H9 (cell line): ENCODE results near the gene NOL9. TPM values are rescaled to one million over a fixed set of nuclear protein-coding genes. Genes with fewer than 3 reads are reported as not detected.

Experiments used
- DNase-seq: peaks from one replicate; pipeline ENCODE4 v3.0.0-alpha.2; 2017
- H2AFZ ChIP-seq: one replicate; pipeline ENCODE4 v1.6.1; 2013; ENCODE audit warnings: mild to moderate bottlenecking, low read length, control low read depth, moderate library complexity
- H2AK5ac ChIP-seq: 2 replicates; pipeline ENCODE4 v1.6.1; 2013; ENCODE audit warnings: low read length, control low read depth, mixed read lengths; ENCODE audit not compliant: insufficient read length
- H2BK120ac ChIP-seq: one replicate; pipeline ENCODE4 v1.6.1; 2013; ENCODE audit warnings: low read depth, mild to moderate bottlenecking, low read length, control low read depth, inconsistent platforms; ENCODE audit not compliant: poor library complexity, severe bottlenecking
- H2BK12ac ChIP-seq: 2 replicates; pipeline ENCODE4 v1.6.1; 2013; ENCODE audit warnings: low read length, control low read depth, mixed read lengths, low read depth; ENCODE audit not compliant: insufficient read length
- H2BK15ac ChIP-seq: 2 replicates; pipeline ENCODE4 v1.6.1; 2013; ENCODE audit warnings: low read depth, low read length, control low read depth
- H2BK20ac ChIP-seq: one replicate; pipeline ENCODE4 v1.6.1; 2013; ENCODE audit warnings: low read depth, mild to moderate bottlenecking, low read length, control low read depth, inconsistent platforms; ENCODE audit not compliant: poor library complexity, severe bottlenecking
- H2BK5ac ChIP-seq: 2 replicates; pipeline ENCODE4 v1.6.1; 2013; ENCODE audit warnings: low read length, control low read depth, mixed read lengths; ENCODE audit not compliant: insufficient read length
- H3K14ac ChIP-seq: 2 replicates; pipeline ENCODE4 v1.6.1; 2013; ENCODE audit warnings: low read length, control low read depth; ENCODE audit not compliant: insufficient read depth
- H3K18ac ChIP-seq: 2 replicates; pipeline ENCODE4 v1.6.1; 2013; ENCODE audit warnings: low read depth, mild to moderate bottlenecking, mixed read lengths, low read length, control low read depth; ENCODE audit not compliant: insufficient read length
- H3K23ac ChIP-seq: 2 replicates; pipeline ENCODE4 v1.6.1; 2013; ENCODE audit warnings: low read length, control low read depth, mixed read lengths, low read depth; ENCODE audit not compliant: insufficient read length
- H3K23me2 ChIP-seq: 2 replicates; pipeline ENCODE4 v1.6.1; 2013; ENCODE audit warnings: low read depth, mild to moderate bottlenecking, mixed read lengths, low read length, control low read depth; ENCODE audit not compliant: insufficient read length, poor library complexity, severe bottlenecking
- H3K27ac ChIP-seq: 2 replicates; pipeline ENCODE4 v1.5.1; 2013; ENCODE audit warnings: low read length, control low read depth, mixed read lengths, low read depth; ENCODE audit not compliant: insufficient read length
- H3K27me3 ChIP-seq: 2 replicates; pipeline ENCODE4 v1.6.1; 2013; ENCODE audit warnings: low read length, control low read depth, inconsistent platforms; ENCODE audit not compliant: insufficient read depth
- H3K4ac ChIP-seq: 2 replicates; pipeline ENCODE4 v1.6.1; 2013; ENCODE audit warnings: low read depth, mild to moderate bottlenecking, control low read depth, inconsistent platforms, low read length, moderate library complexity
- H3K4me1 ChIP-seq: 2 replicates; pipeline ENCODE4 v1.6.1; 2013; ENCODE audit warnings: low read length, control low read depth, inconsistent platforms; ENCODE audit not compliant: insufficient read depth
- H3K4me2 ChIP-seq: 2 replicates; pipeline ENCODE4 v1.6.1; 2013; ENCODE audit warnings: low read length, control low read depth, mixed read lengths; ENCODE audit not compliant: insufficient read length, insufficient read depth
- H3K56ac ChIP-seq: 2 replicates; pipeline ENCODE4 v1.6.1; 2013; ENCODE audit warnings: low read depth, mild to moderate bottlenecking, mixed read lengths, low read length, control low read depth; ENCODE audit not compliant: insufficient read length
- H3K79me1 ChIP-seq: 2 replicates; pipeline ENCODE4 v1.6.1; 2013; ENCODE audit warnings: low read depth, mild to moderate bottlenecking, moderate library complexity, low read length, control low read depth, inconsistent platforms; ENCODE audit not compliant: insufficient read depth, poor library complexity, severe bottlenecking
- H3K79me2 ChIP-seq: 2 replicates; pipeline ENCODE4 v1.6.1; 2013; ENCODE audit warnings: low read length, control low read depth, inconsistent platforms; ENCODE audit not compliant: insufficient read depth
- H3K9ac ChIP-seq: 2 replicates; pipeline ENCODE4 v1.6.1; 2013; ENCODE audit warnings: low read length, control low read depth, mixed read lengths; ENCODE audit not compliant: insufficient read length; ENCODE audit errors: extremely low read depth
- H3K9me3 ChIP-seq: one replicate; pipeline ENCODE4 v1.6.1; 2013; ENCODE audit warnings: low read depth, low read length, inconsistent platforms; ENCODE audit not compliant: control insufficient read depth
- H3T11ph ChIP-seq: one replicate; pipeline ENCODE4 v1.6.1; 2013; ENCODE audit warnings: mild to moderate bottlenecking, low read length, control low read depth, inconsistent platforms
- H4K20me1 ChIP-seq: one replicate; pipeline ENCODE4 v1.6.1; 2013; ENCODE audit not compliant: control insufficient read depth, insufficient read length, insufficient read depth
- H4K5ac ChIP-seq: 2 replicates; pipeline ENCODE4 v1.6.1; 2013; ENCODE audit warnings: low read depth, mild to moderate bottlenecking, mixed read lengths, low read length, control low read depth; ENCODE audit not compliant: insufficient read length
- H4K8ac ChIP-seq: replicated peaks from 2 replicates; pipeline ENCODE4 v1.6.1; 2013; ENCODE audit warnings: low read length, control low read depth, mixed read lengths, low read depth; ENCODE audit not compliant: insufficient read length
- H4K91ac ChIP-seq: 2 replicates; pipeline ENCODE4 v1.6.1; 2013; ENCODE audit warnings: low read depth, mild to moderate bottlenecking, moderate library complexity, mixed read lengths, low read length, control low read depth; ENCODE audit not compliant: insufficient read length
- H3K27ac Mint-ChIP-seq, 3 experiments: 2 replicates in 2 of 3; 3 replicates in 1 of 3; pipeline ENCODE4 v1.8.0; 2020 to 2021; ENCODE audit warnings: mixed read lengths in 3 of 3, mild to moderate bottlenecking in 1 of 3, moderate library complexity in 1 of 3
- H3K27me3 Mint-ChIP-seq: 2 replicates; pipeline ENCODE4 v1.8.0; 2021; ENCODE audit warnings: low read depth, mild to moderate bottlenecking, moderate library complexity, mixed read lengths
- H3K36me3 Mint-ChIP-seq, 3 experiments: 2 replicates in 2 of 3; 3 replicates in 1 of 3; pipeline ENCODE4 v1.8.0; 2020 to 2021; ENCODE audit warnings: low read depth in 3 of 3, mixed read lengths in 3 of 3; ENCODE audit not compliant: insufficient read depth in 1 of 3
- H3K4me1 Mint-ChIP-seq, 2 experiments: 2 replicates each; pipeline ENCODE4 v1.8.0; 2020; ENCODE audit warnings: mixed read lengths in 2 of 2
- H3K4me3 Mint-ChIP-seq, 2 experiments: 2 replicates in 1 of 2; 3 replicates in 1 of 2; pipeline ENCODE4 v1.8.0; 2020 to 2021; ENCODE audit warnings: mild to moderate bottlenecking in 2 of 2, mixed read lengths in 2 of 2, moderate library complexity in 1 of 2
- H3K9me3 Mint-ChIP-seq, 2 experiments: 2 replicates in 1 of 2; 3 replicates in 1 of 2; pipeline ENCODE4 v1.8.0; 2020; ENCODE audit warnings: mild to moderate bottlenecking in 2 of 2, mixed read lengths in 2 of 2, moderate library complexity in 1 of 2
- WGBS: extraction: QIAGEN DNeasy Blood & Tissue Kit; methylation state at CpG from one replicate; pipeline ENCODE4 v1.1.7; 2013; ENCODE audit warnings: missing lambda C conversion rate, low lambda C conversion rate, mixed read lengths; ENCODE audit not compliant: insufficient read length; ENCODE audit errors: extremely low coverage; 5-methylcytosine and 5-hydroxymethylcytosine counted together
- total RNA-seq: library from RNA; stranded (reverse); gene quantifications from 2 replicates; pipeline ENCODE4 v1.2.1, GENCODE V29; 2021
- TF ChIP-seq, protein P1 (sequence below): fragments of 200-600 bp; sonication (generic); conservative IDR thresholded peaks from 3 replicates; pipeline ENCODE4 v1.8.0; 2021; ENCODE audit warnings: antibody characterized with exemption, mild to moderate bottlenecking

NOL9 gene
- total RNA-seq, 1 experiment from 2014 or later = 50.4 TPM

DNA sequence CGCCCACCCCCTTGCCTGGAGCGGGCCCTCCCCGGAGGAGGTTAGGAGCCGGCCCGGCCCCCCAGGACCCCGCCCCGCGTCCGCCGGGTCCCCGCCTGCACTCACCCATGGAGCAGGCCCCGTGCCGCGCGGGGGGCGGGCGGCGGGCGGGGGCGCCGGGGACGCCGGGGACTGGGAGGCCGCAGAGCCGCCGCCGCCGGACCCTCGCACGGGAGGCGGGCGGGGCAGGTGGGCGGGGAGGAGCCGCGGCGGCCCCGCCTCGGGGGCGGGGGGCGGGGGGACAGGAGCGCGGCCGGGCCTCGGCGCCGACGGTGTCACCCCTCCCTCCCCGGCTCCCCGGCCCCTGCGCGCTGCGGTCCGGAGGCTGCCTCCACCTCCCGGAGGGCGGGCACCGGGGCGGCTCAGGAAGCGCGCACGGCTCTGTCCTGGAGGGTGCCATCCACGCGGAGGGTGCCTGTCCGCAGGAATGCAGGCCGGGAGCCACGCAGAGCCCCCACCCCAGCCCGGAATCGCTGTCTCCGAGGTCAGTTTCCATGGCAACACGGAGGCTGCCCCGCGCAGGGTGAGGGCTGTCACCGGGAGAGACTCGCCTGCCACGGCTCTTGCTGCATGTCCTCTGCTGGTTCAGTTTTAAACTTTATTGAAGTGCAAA lies 57.0 kb downstream of the NOL9 start:
- Histone ChIP-seq H4K8ac (no peak overlapping the region), H3K23me2 (peaks cover 9% of the 10 kb centered on the region), H3K9me3 (no peaks in the 10 kb centered on the region), H3K14ac (no peak overlapping the region), H3K56ac (no peak overlapping the region), H3K4ac (no peak overlapping the region), H2BK5ac (no peak overlapping the region), H2BK120ac (no peak overlapping the region), H3K79me1 (no peaks in the 10 kb centered on the region), H3T11ph (no peak overlapping the region), H3K4me2 (peak overlapping the region; percentile 57), H3K23ac (no peak overlapping the region), H3K27ac (no peak overlapping the region), H4K91ac (no peak overlapping the region), H3K4me1 (peaks cover 4% of the 10 kb centered on the region; the same call in 1 of the 2 replicates), H2AFZ (no peak overlapping the region), H2BK15ac (no peak overlapping the region), H3K27me3 (no peaks in the 10 kb centered on the region), H3K18ac (no peak overlapping the region), H3K79me2 (no peaks in the 10 kb centered on the region), H3K9ac (no peak overlapping the region), H2AK5ac (no peak overlapping the region), H4K5ac (no peak overlapping the region), H2BK12ac (no peak overlapping the region), H2BK20ac (no peak overlapping the region), H4K20me1 (no peaks in the 10 kb centered on the region)
- Mint-ChIP-seq H3K4me1 (peaks cover 18 to 19% of the 10 kb centered on the region in 2 experiments), H3K36me3 (peaks cover 0 to 4% (median 0%) of the 10 kb centered on the region in 3 experiments; a peak in 2 of 7 replicates), H3K9me3 (no peaks in the 10 kb centered on the region), H3K27me3 (peaks cover 38% of the 10 kb centered on the region), H3K4me3 (peak overlapping the region; percentile 68 to 83), H3K27ac (no peak overlapping the region)
- TF ChIP-seq, protein P1, sequence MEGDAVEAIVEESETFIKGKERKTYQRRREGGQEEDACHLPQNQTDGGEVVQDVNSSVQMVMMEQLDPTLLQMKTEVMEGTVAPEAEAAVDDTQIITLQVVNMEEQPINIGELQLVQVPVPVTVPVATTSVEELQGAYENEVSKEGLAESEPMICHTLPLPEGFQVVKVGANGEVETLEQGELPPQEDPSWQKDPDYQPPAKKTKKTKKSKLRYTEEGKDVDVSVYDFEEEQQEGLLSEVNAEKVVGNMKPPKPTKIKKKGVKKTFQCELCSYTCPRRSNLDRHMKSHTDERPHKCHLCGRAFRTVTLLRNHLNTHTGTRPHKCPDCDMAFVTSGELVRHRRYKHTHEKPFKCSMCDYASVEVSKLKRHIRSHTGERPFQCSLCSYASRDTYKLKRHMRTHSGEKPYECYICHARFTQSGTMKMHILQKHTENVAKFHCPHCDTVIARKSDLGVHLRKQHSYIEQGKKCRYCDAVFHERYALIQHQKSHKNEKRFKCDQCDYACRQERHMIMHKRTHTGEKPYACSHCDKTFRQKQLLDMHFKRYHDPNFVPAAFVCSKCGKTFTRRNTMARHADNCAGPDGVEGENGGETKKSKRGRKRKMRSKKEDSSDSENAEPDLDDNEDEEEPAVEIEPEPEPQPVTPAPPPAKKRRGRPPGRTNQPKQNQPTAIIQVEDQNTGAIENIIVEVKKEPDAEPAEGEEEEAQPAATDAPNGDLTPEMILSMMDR = no peak
- WGBS = no CpG with 5 or more reads among the region's 74 CpGs
- DNase-seq = peak; percentile 71
